Mesothelial cell of epicardium (in vitro differentiated cells): Measurements from ENCODE around the gene ZNF74. TPM values are rescaled to one million over a fixed set of nuclear protein-coding genes. Genes with fewer than 3 reads are reported as not detected.

Experiments
- DNase-seq, 2 experiments: peaks; one replicate each; pipeline ENCODE4 v3.0.0; 2021; ENCODE audit warnings: low spot score in 2 of 2; ENCODE audit not compliant: unreplicated experiment in 2 of 2
- H3K27ac Mint-ChIP-seq: 2 replicates; pipeline ENCODE4 v1.8.0; 2021; ENCODE audit warnings: mixed read lengths
- H3K27me3 Mint-ChIP-seq: 2 replicates; pipeline ENCODE4 v1.8.0; 2021; ENCODE audit warnings: low read depth, mixed read lengths
- H3K36me3 Mint-ChIP-seq: 2 replicates; pipeline ENCODE4 v1.8.0; 2021; ENCODE audit warnings: mixed read lengths
- H3K4me1 Mint-ChIP-seq: 2 replicates; pipeline ENCODE4 v1.8.0; 2021; ENCODE audit warnings: mixed read lengths
- H3K4me3 Mint-ChIP-seq: 2 replicates; pipeline ENCODE4 v1.8.0; 2021; ENCODE audit warnings: mild to moderate bottlenecking, moderate library complexity, mixed read lengths
- H3K9me3 Mint-ChIP-seq: 2 replicates; pipeline ENCODE4 v1.8.0; 2021; ENCODE audit warnings: mixed read lengths
- CTCF ChIP-seq: fragments of 200-600 bp; sonication (generic); IDR thresholded peaks from one replicate; pipeline ENCODE4 v1.5.0; 2021; ENCODE audit warnings: antibody characterized with exemption; ENCODE audit not compliant: unreplicated experiment
- total RNA-seq: library from RNA; stranded (reverse); gene quantifications from 3 replicates; pipeline ENCODE4 v1.2.1, GENCODE V29; 2021

Gene ZNF74
- total RNA-seq, 1 donor from 2014 or later: 38.3 TPM

GRCh38 chr22:20424932-20425565 lies 31.1 kb downstream of the ZNF74 start:
- H3K4me1 Mint-ChIP-seq: peaks cover 4% of the 10 kb centered on the region
- H3K4me3 Mint-ChIP-seq: no peak overlapping the region
- peaks cover 22% of the 10 kb centered on the region for H3K36me3 Mint-ChIP-seq
- TF ChIP-seq CTCF: no peak
- H3K27me3 Mint-ChIP-seq: peaks cover 1% of the 10 kb centered on the region
- no peaks in the 10 kb centered on the region for H3K9me3 Mint-ChIP-seq
- no peak overlapping the region for H3K27ac Mint-ChIP-seq
- no peak for DNase-seq

- H3K9me3 Mint-ChIP-seq: no peaks in the 10 kb centered on the region
- H3K27me3 Mint-ChIP-seq: peaks cover 6% of the 10 kb centered on the region
- H3K36me3 Mint-ChIP-seq: peaks cover 22% of the 10 kb centered on the region
- peaks cover 4% of the 10 kb centered on the region for H3K4me1 Mint-ChIP-seq
- TF ChIP-seq CTCF: no peak
- H3K4me3 Mint-ChIP-seq: no peak overlapping the region
- no peak for DNase-seq
- no peak overlapping the region for H3K27ac Mint-ChIP-seq
Observed at GRCh38 chr22:20425566-20426258, 31.8 kb downstream of the ZNF74 start.

- Mint-ChIP-seq H3K4me3 (no peak overlapping the region), H3K4me1 (peaks cover 5% of the 10 kb centered on the region), H3K27me3 (peaks cover 8% of the 10 kb centered on the region), H3K36me3 (peaks cover 22% of the 10 kb centered on the region), H3K27ac (no peak overlapping the region), H3K9me3 (no peaks in the 10 kb centered on the region)
- TF ChIP-seq CTCF: no peak
- DNase-seq: no peak
Observed at GRCh38 chr22:20426259-20426615, 32.3 kb downstream of the ZNF74 start.

GRCh38 chr22:20427104-20427944 lies 33.4 kb downstream of the ZNF74 start:
- DNase-seq: no peak
- H3K4me3 Mint-ChIP-seq: no peak overlapping the region
- peaks cover 22% of the 10 kb centered on the region for H3K36me3 Mint-ChIP-seq
- no peak for TF ChIP-seq CTCF
- H3K4me1 Mint-ChIP-seq: peaks cover 10% of the 10 kb centered on the region
- H3K9me3 Mint-ChIP-seq: no peaks in the 10 kb centered on the region
- H3K27me3 Mint-ChIP-seq: peaks cover 15% of the 10 kb centered on the region
- no peak overlapping the region for H3K27ac Mint-ChIP-seq

GRCh38 chr22:20427945-20428417 lies 34.0 kb downstream of the ZNF74 start:
- H3K27me3 Mint-ChIP-seq: peaks cover 16% of the 10 kb centered on the region
- no peak for TF ChIP-seq CTCF
- no peak overlapping the region for H3K4me3 Mint-ChIP-seq
- H3K9me3 Mint-ChIP-seq: no peaks in the 10 kb centered on the region
- H3K27ac Mint-ChIP-seq: no peak overlapping the region
- no peak for DNase-seq
- peaks cover 10% of the 10 kb centered on the region for H3K4me1 Mint-ChIP-seq
- peaks cover 22% of the 10 kb centered on the region for H3K36me3 Mint-ChIP-seq
